Measurements from ENCODE around the gene RMP24.
"Not testable (repeated sequence)": the region's sequence is repeated elsewhere in the genome, so short reads cannot be mapped to it uniquely, and the experiment has no call there.

RMP24 gene

GRCh38 chr18:36020174-36020711, 47.8 kb downstream of the RMP24 start:
- H3K36me3 ChIP-seq (ENCODE audit: control insufficient read depth, insufficient read depth, low read length), result no peaks in the 10 kb centered on the region
- H3K4me1 ChIP-seq (ENCODE audit: control insufficient read depth, insufficient read depth, low read length, poor library complexity, severe bottlenecking), result no peaks in the 10 kb centered on the region
- no peaks in the 10 kb centered on the region for H3K9me3 ChIP-seq (ENCODE audit: control insufficient read depth, low read length)
- H3K27me3 ChIP-seq (replicated peaks; ENCODE audit: control insufficient read depth, insufficient read depth, low read length, poor library complexity, severe bottlenecking), result no peaks in the 10 kb centered on the region
- H3K27ac ChIP-seq (ENCODE audit: insufficient read depth, low read length, poor library complexity, severe bottlenecking), result no peak overlapping the region
- no peak overlapping the region for H3K4me3 ChIP-seq (ENCODE audit: insufficient read depth, low read depth, low read length, poor library complexity, severe bottlenecking)
- DNase-seq, result no peak

- H3K4me1 ChIP-seq (ENCODE audit: control insufficient read depth, insufficient read depth, low read length, poor library complexity, severe bottlenecking), result no peaks in the 10 kb centered on the region
- no peak for DNase-seq
- H3K9me3 ChIP-seq (ENCODE audit: control insufficient read depth, low read length), result no peaks in the 10 kb centered on the region
- no peak overlapping the region for H3K4me3 ChIP-seq (ENCODE audit: insufficient read depth, low read depth, low read length, poor library complexity, severe bottlenecking)
- H3K36me3 ChIP-seq (ENCODE audit: control insufficient read depth, insufficient read depth, low read length), result peaks cover 14% of the 10 kb centered on the region
- H3K27me3 ChIP-seq (replicated peaks; ENCODE audit: control insufficient read depth, insufficient read depth, low read length, poor library complexity, severe bottlenecking), result no peaks in the 10 kb centered on the region
- H3K27ac ChIP-seq (ENCODE audit: insufficient read depth, low read length, poor library complexity, severe bottlenecking), result no peak overlapping the region
Measured at GRCh38 chr18:36023336-36023735, 50.9 kb downstream of the RMP24 start.

DNA sequence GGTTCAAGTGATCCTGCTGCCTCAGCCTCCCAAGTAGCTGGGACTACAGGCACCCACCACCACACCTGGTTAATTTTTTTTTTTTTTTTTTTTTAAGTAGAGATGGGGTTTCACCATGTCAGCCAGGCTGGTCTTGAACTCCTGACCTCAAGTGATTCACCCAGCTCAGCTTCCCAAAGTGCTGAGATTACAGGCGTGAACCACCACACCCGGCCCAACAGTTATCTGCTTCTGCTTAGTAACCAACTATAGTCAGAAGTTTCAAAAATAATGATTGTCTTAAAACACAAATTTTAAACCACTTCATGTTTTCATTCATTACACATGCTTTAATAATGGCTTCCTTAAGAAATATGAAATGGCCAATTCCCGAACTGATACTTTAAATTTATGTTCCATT, 51.8 kb downstream of the RMP24 start:
- H3K4me3 ChIP-seq (ENCODE audit: insufficient read depth, low read depth, low read length, poor library complexity, severe bottlenecking); H3K27me3 ChIP-seq (replicated peaks; ENCODE audit: control insufficient read depth, insufficient read depth, low read length, poor library complexity, severe bottlenecking); H3K9me3 ChIP-seq (ENCODE audit: control insufficient read depth, low read length); H3K4me1 ChIP-seq (ENCODE audit: control insufficient read depth, insufficient read depth, low read length, poor library complexity, severe bottlenecking); DNase-seq; H3K27ac ChIP-seq (ENCODE audit: insufficient read depth, low read length, poor library complexity, severe bottlenecking): not testable (repeated sequence)
- H3K36me3 ChIP-seq (ENCODE audit: control insufficient read depth, insufficient read depth, low read length), result peaks cover 20% of the 10 kb centered on the region

- H3K4me3 ChIP-seq (ENCODE audit: insufficient read depth, low read depth, low read length, poor library complexity, severe bottlenecking), result no peak overlapping the region
- H3K27me3 ChIP-seq (replicated peaks; ENCODE audit: control insufficient read depth, insufficient read depth, low read length, poor library complexity, severe bottlenecking), result no peaks in the 10 kb centered on the region
- no peaks in the 10 kb centered on the region for H3K9me3 ChIP-seq (ENCODE audit: control insufficient read depth, low read length)
- DNase-seq, result no peak
- H3K36me3 ChIP-seq (ENCODE audit: control insufficient read depth, insufficient read depth, low read length), result peaks cover 20% of the 10 kb centered on the region
- no peak overlapping the region for H3K27ac ChIP-seq (ENCODE audit: insufficient read depth, low read length, poor library complexity, severe bottlenecking)
- H3K4me1 ChIP-seq (ENCODE audit: control insufficient read depth, insufficient read depth, low read length, poor library complexity, severe bottlenecking), result no peaks in the 10 kb centered on the region
Measured at GRCh38 chr18:36025025-36025424, 52.5 kb downstream of the RMP24 start.

- Histone ChIP-seq H3K27me3 (replicated peaks; ENCODE audit: control insufficient read depth, insufficient read depth, low read length, poor library complexity, severe bottlenecking) (no peaks in the 10 kb centered on the region), H3K27ac (ENCODE audit: insufficient read depth, low read length, poor library complexity, severe bottlenecking) (no peak overlapping the region), H3K4me3 (ENCODE audit: insufficient read depth, low read depth, low read length, poor library complexity, severe bottlenecking) (no peak overlapping the region), H3K9me3 (ENCODE audit: control insufficient read depth, low read length) (no peaks in the 10 kb centered on the region), H3K36me3 (ENCODE audit: control insufficient read depth, insufficient read depth, low read length) (peaks cover 24% of the 10 kb centered on the region), H3K4me1 (ENCODE audit: control insufficient read depth, insufficient read depth, low read length, poor library complexity, severe bottlenecking) (no peaks in the 10 kb centered on the region)
- DNase-seq, result no peak
Measured at GRCh38 chr18:36028859-36029258, 56.4 kb downstream of the RMP24 start.

Data from effector memory CD4-positive, alpha-beta T cell (primary cell).